Keratinocyte (primary cell): Measurements from ENCODE around the gene RAD21L1. TPM values are rescaled to one million over a fixed set of nuclear protein-coding genes. Genes with fewer than 3 reads are reported as not detected.

Experiments used
- DNase-seq: peaks from one replicate; pipeline ENCODE4 v3.0.0-alpha.2; 2011; ENCODE audit warnings: low read depth, missing footprints, low spot score
- FAIRE-seq: peaks from 2 replicates; lab custom pipeline; 2011; peaks lifted over from hg19 to GRCh38; lab: Jason Lieb, UNC
- H2AFZ ChIP-seq: 2 replicates; pipeline ENCODE4 v1.6.0; 2012; ENCODE audit warnings: low read length, control low read depth, inconsistent platforms; ENCODE audit not compliant: control insufficient read depth
- H3K27ac ChIP-seq: 2 replicates; pipeline ENCODE4 v1.5.1; 2011; ENCODE audit warnings: low read length; ENCODE audit not compliant: control insufficient read depth, insufficient read depth
- H3K27me3 ChIP-seq: 3 replicates; pipeline ENCODE4 v1.6.0; 2011; ENCODE audit warnings: low read length; ENCODE audit not compliant: control insufficient read depth, insufficient read depth; ENCODE audit errors: extremely low read depth
- H3K36me3 ChIP-seq, 2 experiments: 2 replicates in 1 of 2; 3 replicates in 1 of 2; pipeline ENCODE4 v1.5.1; 2011; ENCODE audit warnings: low read length in 2 of 2, mild to moderate bottlenecking in 1 of 2; ENCODE audit not compliant: control insufficient read depth in 2 of 2, insufficient read depth in 2 of 2; ENCODE audit errors: extremely low read depth in 1 of 2
- H3K4me1 ChIP-seq: 3 replicates; pipeline ENCODE4 v1.5.1; 2011; ENCODE audit warnings: low read length; ENCODE audit not compliant: control insufficient read depth, insufficient read depth; ENCODE audit errors: extremely low read depth
- H3K4me2 ChIP-seq: 3 replicates; pipeline ENCODE4 v1.6.0; 2011; ENCODE audit warnings: low read depth, low read length; ENCODE audit not compliant: control insufficient read depth, insufficient read depth; ENCODE audit errors: extremely low read depth
- H3K4me3 ChIP-seq, 3 experiments: fragments of 200-600 bp in 1 of 3; sonication (generic) in 1 of 3; 2 replicates in 2 of 3; 3 replicates in 1 of 3; pipeline ENCODE4 v1.5.1; 2011 to 2016; ENCODE audit warnings: low read length in 3 of 3, mild to moderate bottlenecking in 3 of 3, control low read depth in 2 of 3, inconsistent platforms in 1 of 3, low read depth in 1 of 3, mixed read lengths in 1 of 3, mixed run types in 1 of 3, moderate library complexity in 1 of 3; ENCODE audit not compliant: control insufficient read depth in 2 of 3, insufficient read depth in 2 of 3; ENCODE audit errors: extremely low read depth in 1 of 3
- H3K79me2 ChIP-seq: 2 replicates; pipeline ENCODE4 v1.6.0; 2012; ENCODE audit warnings: low read length; ENCODE audit not compliant: control insufficient read depth, insufficient read depth
- H3K9ac ChIP-seq: 3 replicates; pipeline ENCODE4 v1.6.0; 2011; ENCODE audit warnings: low read length; ENCODE audit not compliant: control insufficient read depth, insufficient read depth; ENCODE audit errors: extremely low read depth
- H3K9me1 ChIP-seq: 3 replicates; pipeline ENCODE4 v1.6.0; 2011; ENCODE audit warnings: low read length; ENCODE audit not compliant: control insufficient read depth, insufficient read depth; ENCODE audit errors: extremely low read depth
- H3K9me3 ChIP-seq: 2 replicates; pipeline ENCODE4 v1.5.1; 2012; ENCODE audit warnings: low read depth, low read length; ENCODE audit not compliant: control insufficient read depth
- H4K20me1 ChIP-seq: 3 replicates; pipeline ENCODE4 v1.6.0; 2011; ENCODE audit warnings: low read length; ENCODE audit not compliant: control insufficient read depth, insufficient read depth; ENCODE audit errors: extremely low read depth
- CTCF ChIP-seq, 3 experiments: IDR thresholded peaks in 1 of 3; conservative IDR thresholded peaks in 1 of 3; optimal IDR thresholded peaks in 1 of 3; 2 replicates in 2 of 3; 3 replicates in 1 of 3; pipeline versions ENCODE3 to v1.5.1; 2011; ENCODE audit warnings: low read length in 3 of 3, mild to moderate bottlenecking in 3 of 3, moderate library complexity in 2 of 3, control low read depth in 1 of 3, inconsistent platforms in 1 of 3; ENCODE audit not compliant: insufficient read depth in 2 of 3; ENCODE audit errors: extremely low read depth in 1 of 3
- EZH2 ChIP-seq: IDR thresholded peaks from one replicate; pipeline ENCODE4 v1.6.1; 2012; ENCODE audit warnings: inconsistent platforms, mild to moderate bottlenecking, low read length, moderate library complexity
- dilution Hi-C: fragments of 300-500 bp; cut with MboI; formaldehyde crosslinking; loops from one replicate; pipeline ENCODE4 v1.7.0; 2020; ENCODE audit warnings: low sequenced_read_pairs; ENCODE audit not compliant: extremely low pct_ligation_motif_present
- polyA plus RNA-seq, 5 experiments: library from polyadenylated mRNA; depleted of rRNA in 3 of 5; stranded (reverse) in 3 of 5; stranded (forward) in 1 of 5; unstranded in 1 of 5; fragments of >200 nt; gene quantifications; 1 replicate in 1 of 5; 2 replicates in 3 of 5; 3 replicates in 1 of 5; pipeline versions ENCODE4 v1.2.1 to v1.2.3, GENCODE V29; 2011 to 2012; ENCODE audit warnings: missing spikeins in 2 of 5, low read depth in 1 of 5, low replicate concordance in 1 of 5

Gene RAD21L1
- polyA plus RNA-seq, 1 donor (not counting 4 experiments of a cell fraction or from before 2014, with no cell fraction given): not detected

- Histone ChIP-seq H4K20me1 (no peaks in the 10 kb centered on the region), H3K4me3 (peak overlapping the region in 2 of 3 experiments; percentile 11 to 37), H3K36me3 (no peaks in the 10 kb centered on the region), H3K27me3 (peaks cover 23% of the 10 kb centered on the region), H3K79me2 (no peaks in the 10 kb centered on the region), H3K4me1 (peaks cover 3% of the 10 kb centered on the region), H3K9me1 (no peaks in the 10 kb centered on the region), H3K9me3 (no peaks in the 10 kb centered on the region), H3K4me2 (peak overlapping the region; percentile 65), H3K27ac (no peak overlapping the region), H3K9ac (no peak overlapping the region), H2AFZ (peak overlapping the region; percentile 73)
- dilution Hi-C loops: no loop called here
- DNase-seq: no peak
- no peak for FAIRE-seq
- no peak for TF ChIP-seq EZH2
Observed at GRCh38 chr20:1225263-1225782, 521 bp upstream of the RAD21L1 start.

GRCh38 chr20:1229541-1229940 lies 3.7 kb downstream of the RAD21L1 start:
- dilution Hi-C loops: no loop called here
- no peaks in the 10 kb centered on the region for H3K79me2 ChIP-seq
- no peak for TF ChIP-seq EZH2
- TF ChIP-seq CTCF (optimal IDR thresholded peaks at IDR 0.05 in 1 of 3, IDR thresholded peaks at IDR 0.05 in 1 of 3, conservative IDR thresholded peaks at IDR 0.05 in 1 of 3; ENCODE audit: extremely low read depth in 1 of 3, insufficient read depth in 2 of 3, low read length in 3 of 3): no peak
- H4K20me1 ChIP-seq: no peaks in the 10 kb centered on the region
- H3K27me3 ChIP-seq: peaks cover 25% of the 10 kb centered on the region
- no peaks in the 10 kb centered on the region for H3K36me3 ChIP-seq
- no peak overlapping the region for H3K4me3 ChIP-seq
- H3K9me1 ChIP-seq: no peaks in the 10 kb centered on the region
- DNase-seq: no peak
- H3K9me3 ChIP-seq: no peaks in the 10 kb centered on the region
- H3K4me1 ChIP-seq: peaks cover 3% of the 10 kb centered on the region
- H3K27ac ChIP-seq: no peak overlapping the region
- FAIRE-seq: no peak
- no peak overlapping the region for H2AFZ ChIP-seq
- H3K4me2 ChIP-seq: no peak overlapping the region
- H3K9ac ChIP-seq: no peak overlapping the region
